ENCODE data around the gene ABCG1. TPM values are rescaled to one million over a fixed set of nuclear protein-coding genes. Genes with fewer than 3 reads are reported as not detected.

Gene ABCG1
- polyA plus RNA-seq, 1 donor from 2014 or later: 14.2 TPM

DNA sequence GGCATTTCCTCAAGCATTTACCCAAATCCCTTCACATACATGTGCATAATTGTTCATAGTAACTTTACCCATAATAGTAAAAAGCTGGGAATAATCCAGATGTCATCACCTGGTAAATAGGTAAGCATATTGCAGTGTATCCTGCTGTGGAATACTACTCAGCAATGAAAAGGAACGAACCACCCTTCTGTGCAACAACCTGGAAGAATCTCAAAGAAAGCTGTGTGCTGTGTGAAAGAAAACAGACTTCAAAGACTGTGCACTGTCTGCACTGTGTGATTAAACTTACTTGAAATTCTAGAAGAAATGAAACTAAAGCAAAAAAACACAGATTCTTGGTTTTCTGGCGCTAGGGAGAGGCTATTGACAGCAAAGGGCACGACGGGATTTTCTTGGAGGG, 118.3 kb downstream of the ABCG1 start:
- Histone ChIP-seq H3K79me2 (replicated peaks; ENCODE audit: insufficient read depth, low read length) (no peaks in the 10 kb centered on the region), H3K27me3 (ENCODE audit: insufficient read depth, low read depth, low read length) (no peaks in the 10 kb centered on the region), H3K9me3 (ENCODE audit: low read length) (peaks cover 3% of the 10 kb centered on the region), H2AFZ (ENCODE audit: low read depth, low read length) (no peak overlapping the region), H3F3A (ENCODE audit: insufficient read depth, low read length, poor library complexity, severe bottlenecking) (no peaks in the 10 kb centered on the region), H4K20me1 (ENCODE audit: insufficient read depth) (no peaks in the 10 kb centered on the region), H3K27ac (ENCODE audit: low read length) (no peak overlapping the region), H3K4me3 (ENCODE audit: low read length) (no peak overlapping the region), H3K9me2 (ENCODE audit: insufficient read depth, low read length) (no peaks in the 10 kb centered on the region), H3K9ac (ENCODE audit: low read length) (no peak overlapping the region), H3K4me2 (ENCODE audit: low read length) (no peak overlapping the region), H3K36me3 (ENCODE audit: insufficient read depth, low read length) (no peaks in the 10 kb centered on the region)
- TF ChIP-seq CTCF (IDR thresholded peaks at IDR 0.05; ENCODE audit: poor library complexity, severe bottlenecking): no peak
- no peak for TF ChIP-seq EP300 (conservative IDR thresholded peaks at IDR 0.05; ENCODE audit: poor library complexity, severe bottlenecking)
- TF ChIP-seq RAD21 (conservative IDR thresholded peaks at IDR 0.05): no peak
- TF ChIP-seq TAF1 (IDR thresholded peaks at IDR 0.05; ENCODE audit: low read depth): no peak
- no peak for TF ChIP-seq SMC3 (conservative IDR thresholded peaks at IDR 0.05; ENCODE audit: poor library complexity)

GRCh38 chr21:42337830-42338728, 119.1 kb downstream of the ABCG1 start:
- no peaks in the 10 kb centered on the region for H4K20me1 ChIP-seq (ENCODE audit: insufficient read depth)
- H3K27me3 ChIP-seq (ENCODE audit: insufficient read depth, low read depth, low read length): no peaks in the 10 kb centered on the region
- no peak overlapping the region for H3K27ac ChIP-seq (ENCODE audit: low read length)
- H3K4me3 ChIP-seq (ENCODE audit: low read length): no peak overlapping the region
- H3F3A ChIP-seq (ENCODE audit: insufficient read depth, low read length, poor library complexity, severe bottlenecking): no peaks in the 10 kb centered on the region
- no peaks in the 10 kb centered on the region for H3K9me2 ChIP-seq (ENCODE audit: insufficient read depth, low read length)
- TF ChIP-seq MXI1 (conservative IDR thresholded peaks at IDR 0.05; ENCODE audit: poor library complexity, severe bottlenecking) (no peak), RAD21 (conservative IDR thresholded peaks at IDR 0.05) (peak; percentile 67), SMC3 (conservative IDR thresholded peaks at IDR 0.05; ENCODE audit: poor library complexity) (peak; percentile 76), REST (IDR thresholded peaks at IDR 0.05; ENCODE audit: borderline replicate concordance) (no peak), CTCF (IDR thresholded peaks at IDR 0.05; ENCODE audit: poor library complexity, severe bottlenecking) (peak; percentile 68)
- no peak overlapping the region for H3K4me2 ChIP-seq (ENCODE audit: low read length)
- no peaks in the 10 kb centered on the region for H3K9me3 ChIP-seq (ENCODE audit: low read length)
- H3K79me2 ChIP-seq (replicated peaks; ENCODE audit: insufficient read depth, low read length): no peaks in the 10 kb centered on the region
- no peak overlapping the region for H3K9ac ChIP-seq (ENCODE audit: low read length)
- no peaks in the 10 kb centered on the region for H3K36me3 ChIP-seq (ENCODE audit: insufficient read depth, low read length)
- H2AFZ ChIP-seq (ENCODE audit: low read depth, low read length): no peak overlapping the region
